ENCODE results near the gene PRSS22.
A peak's percentile ranks its signal among the peaks of the same experiment; 100 is the strongest.

PRSS22 gene

GRCh38 chr16:2879854-2880508 is 22.0 kb upstream of the PRSS22 start:
- no peak for DNase-seq (ENCODE audit: low read depth)
- no peak overlapping the region for H3K4me3 ChIP-seq (ENCODE audit: low read length)
- TF ChIP-seq CTCF (IDR thresholded peaks at IDR 0.05; ENCODE audit: insufficient read depth, low read depth, low read length, missing control alignments): no peak

GRCh38 chr16:2874912-2875362 is 17.0 kb upstream of the PRSS22 start:
- peak; percentile 82 for TF ChIP-seq CTCF (IDR thresholded peaks at IDR 0.05; ENCODE audit: insufficient read depth, low read depth, low read length, missing control alignments)
- DNase-seq (ENCODE audit: low read depth): peak; percentile 78
- no peak overlapping the region for H3K4me3 ChIP-seq (ENCODE audit: low read length)

- no peak for DNase-seq (ENCODE audit: low read depth)
- no peak overlapping the region for H3K4me3 ChIP-seq (ENCODE audit: low read length)
- TF ChIP-seq CTCF (IDR thresholded peaks at IDR 0.05; ENCODE audit: insufficient read depth, low read depth, low read length, missing control alignments): no peak
These were observed 16.3 kb upstream of the PRSS22 start for GRCh38 chr16:2874032-2874911.

- no peak for DNase-seq (ENCODE audit: low read depth)
- TF ChIP-seq CTCF (IDR thresholded peaks at IDR 0.05; ENCODE audit: insufficient read depth, low read depth, low read length, missing control alignments): no peak
- H3K4me3 ChIP-seq (ENCODE audit: low read length): no peak overlapping the region
These were observed 14.0 kb upstream of the PRSS22 start for GRCh38 chr16:2871926-2872325.

- DNase-seq (ENCODE audit: low read depth): peak; percentile 88
- peak overlapping the region; percentile 58 for H3K4me3 ChIP-seq (ENCODE audit: low read length)
- peak; percentile 90 for TF ChIP-seq CTCF (IDR thresholded peaks at IDR 0.05; ENCODE audit: insufficient read depth, low read depth, low read length, missing control alignments)
These were observed 10.2 kb upstream of the PRSS22 start for GRCh38 chr16:2867987-2868789.

GRCh38 chr16:2867661-2867986 is 9.7 kb upstream of the PRSS22 start:
- TF ChIP-seq CTCF (IDR thresholded peaks at IDR 0.05; ENCODE audit: insufficient read depth, low read depth, low read length, missing control alignments): no peak
- DNase-seq (ENCODE audit: low read depth): no peak
- H3K4me3 ChIP-seq (ENCODE audit: low read length): peak overlapping the region; percentile 58

All from epithelial cell of esophagus (primary cell).